Muscle of leg (tissue), 11 donors: ENCODE data around the gene CLEC2L. TPM values are rescaled to one million over a fixed set of nuclear protein-coding genes. Genes with fewer than 3 reads are reported as not detected.

ENCODE experiments used
- DNase-seq: peaks from one replicate; pipeline ENCODE4 v3.0.0; 2013
- H3K27ac ChIP-seq: one replicate; pipeline ENCODE4 v1.5.1; 2013; ENCODE audit warnings: mild to moderate bottlenecking, low read length, control low read depth
- H3K27me3 ChIP-seq: one replicate; pipeline ENCODE4 v1.6.1; 2013; ENCODE audit warnings: low read length; ENCODE audit not compliant: control insufficient read depth, insufficient read depth
- H3K36me3 ChIP-seq: one replicate; pipeline ENCODE4 v1.6.1; 2013; ENCODE audit warnings: low read length; ENCODE audit not compliant: control insufficient read depth, insufficient read depth
- H3K4me1 ChIP-seq: one replicate; pipeline ENCODE4 v1.6.1; 2013; ENCODE audit warnings: low read length; ENCODE audit not compliant: control insufficient read depth, insufficient read depth
- H3K4me3 ChIP-seq: one replicate; pipeline ENCODE4 v1.5.1; 2013; ENCODE audit warnings: low read length, control low read depth
- H3K9me3 ChIP-seq: replicated peaks from 2 replicates; pipeline ENCODE4 v1.6.1; 2013; ENCODE audit warnings: low read depth, low read length; ENCODE audit not compliant: control insufficient read depth
- WGBS: methylation state at CpG from one replicate; pipeline ENCODE4 v1.1.5; 2013; ENCODE audit warnings: missing lambda C conversion rate; ENCODE audit not compliant: insufficient coverage; 5-methylcytosine and 5-hydroxymethylcytosine counted together
- polyA plus RNA-seq, 8 donors: library from polyadenylated mRNA; unstranded; fragments of 120-200 nt; gene quantifications; one replicate each; pipeline versions ENCODE4 v1.2.1 to v1.2.3, GENCODE V29; 2013; ENCODE audit warnings: inconsistent platforms in 1 of 8, low replicate concordance in 1 of 8; ENCODE audit not compliant: insufficient read length in 8 of 8, insufficient read depth in 1 of 8
- total RNA-seq: library from RNA; stranded (reverse); fragments of 120-200 nt; gene quantifications from one replicate; pipeline ENCODE4 v1.2.4, GENCODE V29; 2013

CLEC2L gene
- total and polyA plus RNA-seq, 9 donors: 0.85 to 2.1 (median 1.3) TPM

DNA sequence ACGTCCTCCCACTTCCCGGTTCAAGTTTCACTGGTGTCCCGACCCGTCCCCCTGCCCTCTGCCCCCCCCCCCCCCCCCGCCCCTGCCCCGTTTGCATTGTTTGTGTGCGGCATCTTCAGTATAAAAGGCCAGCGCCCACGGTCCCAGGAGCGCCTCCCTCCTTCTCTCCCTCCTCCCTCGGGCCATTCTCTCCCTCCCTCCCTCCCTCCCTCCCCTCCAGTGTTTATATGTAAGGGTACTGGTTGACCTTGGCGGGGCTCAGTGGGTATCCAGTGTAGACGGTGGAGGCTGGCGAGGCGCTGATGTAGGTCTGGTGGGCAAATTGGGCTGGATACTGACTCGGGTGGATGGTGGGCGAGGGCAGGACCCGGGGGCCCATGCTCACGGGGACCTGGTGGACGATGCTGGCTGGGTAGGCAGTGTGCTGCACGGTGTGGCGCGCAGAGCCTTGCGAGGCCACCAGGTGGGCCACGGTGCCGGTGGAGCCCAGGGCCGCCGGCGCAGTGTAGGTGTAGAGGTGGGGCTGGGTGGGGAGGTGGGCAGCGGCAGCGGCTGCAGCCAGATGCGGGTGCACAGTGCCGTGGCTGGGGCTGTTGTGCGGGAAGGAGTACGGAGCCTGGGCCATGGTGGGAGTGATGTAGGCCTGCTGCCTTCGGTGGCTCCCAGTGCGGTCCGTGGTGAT lies 49.4 kb downstream of the CLEC2L start:
- H3K27me3 ChIP-seq: no peaks in the 10 kb centered on the region
- 93% methylated on average over 24 of the region's 38 CpGs for WGBS
- H3K36me3 ChIP-seq: peaks cover 49% of the 10 kb centered on the region
- no peaks in the 10 kb centered on the region for H3K9me3 ChIP-seq
- no peak for DNase-seq
- no peak overlapping the region for H3K4me3 ChIP-seq
- peaks cover 3% of the 10 kb centered on the region for H3K4me1 ChIP-seq
- no peak overlapping the region for H3K27ac ChIP-seq

- Histone ChIP-seq H3K4me3 (no peak overlapping the region), H3K27me3 (no peaks in the 10 kb centered on the region), H3K27ac (no peak overlapping the region), H3K4me1 (peaks cover 3% of the 10 kb centered on the region), H3K9me3 (no peaks in the 10 kb centered on the region), H3K36me3 (peaks cover 46% of the 10 kb centered on the region)
- WGBS: 80% methylated on average over 5 of the region's 9 CpGs
- no peak for DNase-seq
These were observed 50.4 kb downstream of the CLEC2L start for GRCh38 chr7:139573871-139574270.

DNA sequence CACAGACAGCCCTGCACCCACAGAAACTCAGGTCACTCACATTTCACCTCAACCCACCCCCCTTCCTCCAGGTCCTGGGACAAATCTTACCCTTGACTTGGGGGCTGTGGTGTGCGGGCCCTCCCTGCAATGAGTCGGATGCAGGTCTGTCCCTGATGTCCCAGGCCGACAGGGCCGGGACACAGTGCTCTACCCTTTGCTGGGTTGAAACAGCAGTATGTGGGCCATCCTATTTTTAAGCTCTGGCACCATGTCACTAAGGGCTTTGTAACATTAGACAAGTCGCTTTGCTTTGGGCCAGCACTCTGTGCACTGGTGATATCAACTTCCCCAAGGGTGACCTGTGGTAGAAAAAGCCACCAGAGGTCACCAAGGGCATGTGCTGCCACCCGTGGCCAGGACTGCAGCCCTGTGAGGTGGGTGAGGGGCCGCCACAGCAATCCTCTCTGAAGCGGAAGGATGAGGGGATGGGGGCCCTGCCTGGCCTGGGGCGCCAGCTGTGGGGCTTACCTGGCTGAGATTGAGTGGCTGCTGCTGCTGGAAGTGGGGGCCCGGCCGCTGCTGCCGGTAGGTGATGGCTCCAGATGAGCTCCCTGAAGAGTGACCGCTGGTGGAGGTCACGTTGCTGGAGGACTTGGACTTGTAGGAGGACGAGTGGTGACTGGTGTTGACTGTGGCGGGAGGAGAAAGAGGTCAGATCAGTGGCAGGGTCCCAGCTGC lies 51.3 kb downstream of the CLEC2L start:
- DNase-seq: no peak
- WGBS: 88% methylated on average over 15 of the region's 16 CpGs
- Histone ChIP-seq H3K27me3 (no peaks in the 10 kb centered on the region), H3K9me3 (no peaks in the 10 kb centered on the region), H3K4me1 (peaks cover 3% of the 10 kb centered on the region), H3K4me3 (no peak overlapping the region), H3K36me3 (peaks cover 46% of the 10 kb centered on the region), H3K27ac (no peak overlapping the region)

DNA sequence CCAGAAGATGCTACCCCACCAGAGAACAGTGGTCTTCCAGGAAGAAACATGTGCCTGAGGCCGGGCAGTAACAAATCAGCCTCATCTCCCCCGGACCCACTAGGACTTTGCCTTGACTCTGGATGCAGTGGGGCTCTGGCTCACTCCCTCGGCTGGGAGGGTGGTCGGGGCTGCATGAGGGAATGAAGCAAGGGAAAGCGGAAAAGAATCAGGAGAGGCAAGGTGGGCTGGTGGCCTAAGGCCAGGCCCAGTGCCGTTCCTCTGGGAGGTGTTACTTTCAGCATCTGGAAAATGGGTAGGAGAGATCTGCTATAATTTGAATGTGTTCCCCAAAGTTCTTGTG lies 51.8 kb downstream of the CLEC2L start:
- Histone ChIP-seq H3K27ac (no peak overlapping the region), H3K4me3 (no peak overlapping the region), H3K9me3 (no peaks in the 10 kb centered on the region), H3K36me3 (peaks cover 46% of the 10 kb centered on the region), H3K4me1 (peaks cover under 1% of the 10 kb centered on the region), H3K27me3 (no peaks in the 10 kb centered on the region)
- no peak for DNase-seq
- WGBS: 90% methylated on average over 6 of the region's 6 CpGs

- Histone ChIP-seq H3K9me3 (no peaks in the 10 kb centered on the region), H3K27me3 (no peaks in the 10 kb centered on the region), H3K27ac (no peak overlapping the region), H3K4me1 (no peaks in the 10 kb centered on the region), H3K4me3 (no peak overlapping the region), H3K36me3 (peaks cover 52% of the 10 kb centered on the region)
- DNase-seq: no peak
- 83% methylated on average over 9 of the region's 11 CpGs for WGBS
These were observed 52.9 kb downstream of the CLEC2L start for GRCh38 chr7:139576179-139576973.

GRCh38 chr7:139580435-139580834 lies 57.0 kb downstream of the CLEC2L start:
- no peaks in the 10 kb centered on the region for H3K27me3 ChIP-seq
- no peak for DNase-seq
- no peaks in the 10 kb centered on the region for H3K9me3 ChIP-seq
- no peaks in the 10 kb centered on the region for H3K4me1 ChIP-seq
- WGBS: 100% methylated on average over 3 of the region's 3 CpGs
- H3K27ac ChIP-seq: no peak overlapping the region
- no peak overlapping the region for H3K4me3 ChIP-seq
- peaks cover 57% of the 10 kb centered on the region for H3K36me3 ChIP-seq

GRCh38 chr7:139582130-139582650 lies 58.7 kb downstream of the CLEC2L start:
- no peaks in the 10 kb centered on the region for H3K27me3 ChIP-seq

GRCh38 chr7:139582671-139583155 lies 59.2 kb downstream of the CLEC2L start:
- no peaks in the 10 kb centered on the region for H3K9me3 ChIP-seq
- no peak overlapping the region for H3K27ac ChIP-seq
- H3K4me3 ChIP-seq: no peak overlapping the region
- 84% methylated on average over 10 of the region's 14 CpGs for WGBS
- no peaks in the 10 kb centered on the region for H3K27me3 ChIP-seq
- H3K4me1 ChIP-seq: no peaks in the 10 kb centered on the region
- no peak for DNase-seq
- H3K36me3 ChIP-seq: peaks cover 53% of the 10 kb centered on the region

More at GRCh38 chr7:139582130-139582650, 58.7 kb downstream of the CLEC2L start:
- 88% methylated on average over 13 of the region's 14 CpGs for WGBS
- H3K4me1 ChIP-seq: no peaks in the 10 kb centered on the region
- no peak overlapping the region for H3K27ac ChIP-seq
- H3K9me3 ChIP-seq: no peaks in the 10 kb centered on the region
- peaks cover 53% of the 10 kb centered on the region for H3K36me3 ChIP-seq
- DNase-seq: no peak
- H3K4me3 ChIP-seq: no peak overlapping the region

DNA sequence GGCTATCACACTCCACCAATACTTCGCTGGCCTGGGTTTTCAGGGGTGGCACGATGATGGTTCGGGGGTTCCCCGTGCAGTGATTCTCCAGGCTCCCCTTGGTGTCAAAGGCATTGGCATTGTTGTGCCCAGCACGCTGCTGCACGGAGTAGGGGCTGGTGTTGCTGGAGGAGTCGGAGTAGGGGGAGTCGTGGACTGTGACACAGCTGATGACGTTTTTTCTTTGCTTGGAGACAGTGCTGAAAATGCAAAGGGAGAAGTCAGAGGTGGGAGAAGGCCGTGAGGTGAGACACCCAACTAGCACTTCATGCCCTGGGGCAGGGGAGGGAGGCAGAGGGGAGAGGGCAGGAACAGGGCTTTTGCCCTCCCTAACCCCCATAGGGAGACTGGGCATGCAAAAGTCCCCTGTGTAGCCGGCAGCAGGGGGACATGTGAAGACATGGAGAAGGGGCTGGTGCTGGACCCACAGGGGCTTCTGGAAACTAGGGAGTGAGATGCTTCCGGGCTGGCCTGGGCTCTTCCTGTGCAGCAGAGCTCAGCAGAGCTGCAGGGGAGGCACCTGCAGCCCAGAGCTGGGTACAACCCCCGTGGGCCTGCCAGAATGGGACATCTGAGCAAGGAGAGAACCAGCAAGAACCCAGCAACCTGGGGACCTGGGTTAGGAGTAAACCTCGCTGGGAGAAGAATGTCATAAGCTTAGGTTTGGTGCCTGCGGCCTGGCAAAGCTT lies 60.5 kb downstream of the CLEC2L start:
- Histone ChIP-seq H3K4me3 (no peak overlapping the region), H3K36me3 (peaks cover 58% of the 10 kb centered on the region), H3K27ac (no peak overlapping the region), H3K9me3 (no peaks in the 10 kb centered on the region), H3K4me1 (peaks cover 3% of the 10 kb centered on the region), H3K27me3 (no peaks in the 10 kb centered on the region)
- 89% methylated on average over 9 of the region's 15 CpGs for WGBS
- no peak for DNase-seq
